GM12878 (cell line): ENCODE measurements around the gene CDH5. TPM values are rescaled to one million over a fixed set of nuclear protein-coding genes. Genes with fewer than 3 reads are reported as not detected.

Source experiments
- ATAC-seq: fragments of 200-7000 bp; cut with Tn5 transposase; 3 replicates; pipeline ENCODE4 v1.9.1; 2020; ENCODE audit warnings: mild to moderate bottlenecking, moderate library complexity
- BruUV-seq: library from RNA; stranded (reverse); fragments of 400-500 nt; replicated peaks from 2 replicates; lab custom pipeline; 2021; lab: Mats Ljungman, UMichigan
- CTCF ChIA-PET: fragments of 300-600 bp; sonication (Branson Sonifier 250); formaldehyde crosslinking; extraction: SDS; loops from one replicate; lab custom pipeline; 2021; ENCODE audit warnings: inconsistent platforms; lab: Yijun Ruan, JAX
- POLR2A ChIA-PET: fragments of 350-600 bp; formaldehyde crosslinking; extraction: SDS; loops from one replicate; lab custom pipeline; 2021; ENCODE audit warnings: inconsistent platforms; lab: Charles Lee
- RAD21 ChIA-PET: fragments of 300-600 bp; sonication (Branson Sonifier 250); formaldehyde crosslinking; loops from one replicate; lab custom pipeline; 2023; ENCODE audit warnings: antibody characterized with exemption; ENCODE audit not compliant: unreplicated experiment; lab: Charles Lee
- SMC1A ChIA-PET: fragments of 300-600 bp; sonication (Branson Sonifier 250); formaldehyde crosslinking; loops from one replicate; lab custom pipeline; 2023; ENCODE audit not compliant: unreplicated experiment, uncharacterized antibody; lab: Charles Lee
- DNase-seq: peaks from one replicate; pipeline ENCODE4 v3.0.0-alpha.2; 2011; ENCODE audit warnings: low read depth, low spot score
- FAIRE-seq: peaks from 3 replicates; lab custom pipeline; 2011; peaks lifted over from hg19 to GRCh38; lab: Jason Lieb, UNC
- H2AFZ ChIP-seq: 2 replicates; pipeline ENCODE4 v1.6.0; 2011; ENCODE audit warnings: low read depth, low read length, control low read depth; ENCODE audit not compliant: control insufficient read depth
- H3K27ac ChIP-seq: 2 replicates; pipeline ENCODE4 v1.5.1; 2011; ENCODE audit warnings: control low read depth; ENCODE audit not compliant: control insufficient read depth, insufficient read depth
- H3K27me3 ChIP-seq, 2 experiments: replicated peaks in 1 of 2; 2 replicates each; pipeline versions ENCODE4 v1.6.0 to v1.6.1; 2011; ENCODE audit warnings: low read length in 1 of 2; ENCODE audit not compliant: control insufficient read depth in 2 of 2, insufficient read depth in 2 of 2
- H3K36me3 ChIP-seq, 2 experiments: 2 replicates each; pipeline ENCODE4 v1.5.1; 2011; ENCODE audit warnings: low read length in 1 of 2; ENCODE audit not compliant: control insufficient read depth in 2 of 2, insufficient read depth in 2 of 2
- H3K4me1 ChIP-seq: 2 replicates; pipeline ENCODE4 v1.6.1; 2011; ENCODE audit warnings: mild to moderate bottlenecking, low read length, moderate library complexity, mixed read lengths; ENCODE audit not compliant: control insufficient read depth, insufficient read depth
- H3K4me2 ChIP-seq: 2 replicates; pipeline ENCODE4 v1.6.0; 2011; ENCODE audit warnings: control low read depth; ENCODE audit not compliant: control insufficient read depth, insufficient read depth
- H3K4me3 ChIP-seq: fragments of 200-600 bp; sonication (generic); 2 replicates; pipeline ENCODE4 v1.5.1; 2016
- H3K79me2 ChIP-seq: 2 replicates; pipeline ENCODE4 v1.6.0; 2011; ENCODE audit warnings: low read length; ENCODE audit not compliant: control insufficient read depth, insufficient read depth
- H3K9ac ChIP-seq: 2 replicates; pipeline ENCODE4 v1.8.0; 2011; ENCODE audit warnings: low read length, control low read depth, mixed read lengths; ENCODE audit not compliant: control insufficient read depth, insufficient read depth
- H3K9me3 ChIP-seq: replicated peaks from 3 replicates; pipeline ENCODE4 v1.5.1; 2011; ENCODE audit warnings: mild to moderate bottlenecking, low read length; ENCODE audit not compliant: control insufficient read depth, insufficient read depth
- H4K20me1 ChIP-seq: 2 replicates; pipeline ENCODE4 v1.6.0; 2011; ENCODE audit not compliant: control insufficient read depth, insufficient read depth
- ATF7 ChIP-seq: fragments of 450-650 bp; IDR thresholded peaks from 2 replicates; pipeline ENCODE4 v1.6.1; 2016; ENCODE audit warnings: low read depth, mild to moderate bottlenecking
- BRCA1 ChIP-seq: IDR thresholded peaks from 2 replicates; pipeline ENCODE4 v1.6.1; 2011; ENCODE audit warnings: low read depth, low read length, improper control_type of control experiment
- CBFB ChIP-seq: IDR thresholded peaks from 2 replicates; pipeline ENCODE4 v1.6.1; 2016; ENCODE audit warnings: antibody characterized with exemption, low read depth
- MXI1 ChIP-seq: fragments of 150-350 bp; IDR thresholded peaks from 2 replicates; pipeline ENCODE4 v1.6.1; 2011; ENCODE audit warnings: low read depth, mild to moderate bottlenecking, inconsistent platforms, low read length, improper control_type of control experiment
- NKRF ChIP-seq: fragments of 450-650 bp; conservative IDR thresholded peaks from 2 replicates; pipeline ENCODE4 v1.6.1; 2017; ENCODE audit warnings: mild to moderate bottlenecking, moderate library complexity
- PML ChIP-seq: IDR thresholded peaks from 2 replicates; pipeline ENCODE4 v1.6.1; 2012; ENCODE audit warnings: low read length, inconsistent platforms
- POU2F2 ChIP-seq: IDR thresholded peaks from 3 replicates; pipeline ENCODE4 v1.6.1; 2011; ENCODE audit warnings: low read depth, mild to moderate bottlenecking, low read length, borderline replicate concordance
- RFX5 ChIP-seq: IDR thresholded peaks from 2 replicates; pipeline ENCODE4 v1.6.1; 2011; ENCODE audit warnings: low read depth, low read length, improper control_type of control experiment
- SIN3A ChIP-seq: IDR thresholded peaks from 2 replicates; pipeline ENCODE4 v1.6.1; 2012; ENCODE audit warnings: low read depth, low read length, improper control_type of control experiment
- SKIL ChIP-seq: fragments of 450-650 bp; IDR thresholded peaks from 2 replicates; pipeline ENCODE4 v1.6.1; 2017; ENCODE audit warnings: mild to moderate bottlenecking, low read depth, inconsistent platforms; ENCODE audit not compliant: poor library complexity, severe bottlenecking
- SMAD1 ChIP-seq: fragments of 450-650 bp; IDR thresholded peaks from 2 replicates; pipeline ENCODE4 v1.6.1; 2018; ENCODE audit warnings: mild to moderate bottlenecking, low read depth; ENCODE audit not compliant: partially characterized antibody
- SMARCA5 ChIP-seq: fragments of 450-650 bp; IDR thresholded peaks from 2 replicates; pipeline ENCODE4 v1.6.1; 2017; ENCODE audit warnings: mild to moderate bottlenecking
- TARDBP ChIP-seq: IDR thresholded peaks from 2 replicates; pipeline ENCODE4 v1.6.1; 2016; ENCODE audit warnings: borderline replicate concordance
- ZNF274 ChIP-seq: IDR thresholded peaks from one replicate; pipeline ENCODE4 v1.8.0; 2011; ENCODE audit not compliant: insufficient read length, insufficient read depth
- ZNF384 ChIP-seq: IDR thresholded peaks from 2 replicates; pipeline ENCODE4 v1.6.1; 2012; ENCODE audit warnings: low read depth, mild to moderate bottlenecking, low read length, improper control_type of control experiment, borderline replicate concordance
- WGBS: methylation state at CpG from one replicate; pipeline ENCODE4 v1.1.6; 2016; ENCODE audit warnings: low lambda C conversion rate; ENCODE audit not compliant: insufficient replicate concordance, insufficient coverage; ENCODE audit errors: missing lambda C conversion rate; 5-methylcytosine and 5-hydroxymethylcytosine counted together
- in situ Hi-C: fragments of 300-500 bp; cut with MboI; formaldehyde crosslinking; loops from 9 replicates; pipeline ENCODE4 v1.14.3; 2018; ENCODE audit warnings: mixed read lengths
- intact Hi-C: fragments of 100-400 bp; cut with micrococcal nuclease; formaldehyde crosslinking; loops from one replicate; pipeline ENCODE4 v1.14.2; 2022; ENCODE audit not compliant: unreplicated experiment
- polyA plus RNA-seq, 11 experiments: library from polyadenylated mRNA; depleted of rRNA in 4 of 11; unstranded in 6 of 11; stranded (reverse) in 5 of 11; fragments of >200 nt; fragmentation: Nextera tagmentation in 4 of 11; fragmentation: Illumina TruSeq in 1 of 11; extraction: Ambion mirVana in 4 of 11; extraction: Trizol in 1 of 11; gene quantifications; 1 replicate in 1 of 11; 2 replicates in 10 of 11; pipeline versions ENCODE4 v1.2.1 to v1.2.3, GENCODE V29; 2011 to 2016; ENCODE audit warnings: inconsistent platforms in 2 of 11, missing spikeins in 2 of 11, low read depth in 1 of 11
- total RNA-seq, 4 experiments: library from RNA; depleted of rRNA in 3 of 4; stranded (reverse); fragments of >200 nt in 3 of 4; fragmentation: Illumina TruSeq in 1 of 4; extraction: Trizol in 1 of 4; gene quantifications; 2 replicates each; pipeline versions ENCODE4 v1.2.1 to v1.2.3, GENCODE V29; 2013 to 2021

The CDH5 gene
- total and polyA plus RNA-seq, 10 of the 15 experiments (the other 5 are each of a cell fraction or from before 2014, with no cell fraction given), result not detected

- no TSS peak for BruUV-seq
- SMC1A ChIA-PET, result no interaction called here
These were observed 13.9 kb downstream of the CDH5 start for GRCh38 chr16:66380421-66380820.

More at GRCh38 chr16:66380421-66380820, 13.9 kb downstream of the CDH5 start:
- in situ Hi-C loops, result no loop called here
- Histone ChIP-seq H3K9me3 (no peaks in the 10 kb centered on the region), H3K27me3 (no peaks in the 10 kb centered on the region), H3K9ac (no peak overlapping the region), H3K27ac (no peak overlapping the region), H3K4me3 (no peak overlapping the region), H4K20me1 (no peaks in the 10 kb centered on the region), H2AFZ (no peak overlapping the region), H3K4me1 (no peaks in the 10 kb centered on the region), H3K36me3 (no peaks in the 10 kb centered on the region), H3K79me2 (no peaks in the 10 kb centered on the region), H3K4me2 (no peak overlapping the region)
- ATAC-seq (no peak), FAIRE-seq (no peak), DNase-seq (no peak)
- TF ChIP-seq SMAD1 (no peak), BRCA1 (no peak), SMARCA5 (no peak), ZNF274 (no peak), POU2F2 (no peak), NKRF (no peak), MXI1 (no peak), ZNF384 (no peak), ATF7 (no peak), RFX5 (no peak), TARDBP (no peak), PML (no peak), CBFB (no peak), SKIL (no peak), SIN3A (no peak)
- 43% methylated on average over 3 of the region's 3 CpGs for WGBS
- ChIA-PET CTCF (no interaction called here), POLR2A (no interaction called here), RAD21 (no interaction called here)
- intact Hi-C loops, result no loop called here
